K562 (cell line): ENCODE results near the gene TAX1BP1.

Experiments
- CHD4 ChIP-seq: fragments of 200-600 bp; sonication (generic); IDR thresholded peaks from 3 replicates; pipeline ENCODE4 v1.6.1; 2012; ENCODE audit warnings: low read depth, mild to moderate bottlenecking, mixed read lengths, low read length, inconsistent platforms; ENCODE audit not compliant: insufficient read depth, insufficient replicate concordance, poor library complexity, severe bottlenecking
- CTCF ChIP-seq, 3 experiments: IDR thresholded peaks in 2 of 3; conservative IDR thresholded peaks in 1 of 3; 2 replicates each; pipeline ENCODE4 v1.5.1; 2011 to 2012; ENCODE audit warnings: low read length in 3 of 3, mild to moderate bottlenecking in 3 of 3, control low read depth in 2 of 3, improper control_type of control experiment in 1 of 3, inconsistent platforms in 1 of 3, low read depth in 1 of 3, mixed read lengths in 1 of 3, moderate library complexity in 1 of 3; ENCODE audit not compliant: insufficient read depth in 2 of 3
- HCFC1 ChIP-seq: IDR thresholded peaks from 2 replicates; pipeline ENCODE4 v1.6.1; 2012; ENCODE audit warnings: low read depth, low read length, improper control_type of control experiment
- MNT ChIP-seq, 2 experiments: fragments of 450-650 bp; conservative IDR thresholded peaks; 2 replicates each; pipeline ENCODE4 v1.6.1; 2017; ENCODE audit warnings: mild to moderate bottlenecking in 2 of 2, moderate library complexity in 2 of 2
- POLR2AphosphoS5 ChIP-seq: IDR thresholded peaks from 2 replicates; pipeline ENCODE4 v1.6.1; 2011; ENCODE audit warnings: mild to moderate bottlenecking, low read depth, low read length, moderate library complexity; ENCODE audit not compliant: control insufficient read depth, insufficient read depth
- ZNF121 ChIP-seq: sonication (generic); formaldehyde crosslinking; conservative IDR thresholded peaks from 2 replicates; pipeline ENCODE4 v1.8.0; 2022; ENCODE audit warnings: missing genetic modification reagents

GRCh38 chr7:27872356-27873275 is 132.7 kb downstream of the TAX1BP1 start:
- TF ChIP-seq CHD4 (no peak), POLR2AphosphoS5 (no peak), HCFC1 (no peak), CTCF (IDR thresholded peaks at IDR 0.05 in 2 of 3, conservative IDR thresholded peaks at IDR 0.05 in 1 of 3; ENCODE audit: insufficient read depth in 2 of 3, low read depth in 1 of 3, low read length in 3 of 3) (no peak), ZNF121 (no peak), MNT (conservative IDR thresholded peaks at IDR 0.05) (no peak)
